Measurements from ENCODE around the gene MS4A18. TPM values are rescaled to one million over a fixed set of nuclear protein-coding genes. Genes with fewer than 3 reads are reported as not detected.

MS4A18 gene
- total RNA-seq, 1 donor from 2014 or later, result not detected

DNA sequence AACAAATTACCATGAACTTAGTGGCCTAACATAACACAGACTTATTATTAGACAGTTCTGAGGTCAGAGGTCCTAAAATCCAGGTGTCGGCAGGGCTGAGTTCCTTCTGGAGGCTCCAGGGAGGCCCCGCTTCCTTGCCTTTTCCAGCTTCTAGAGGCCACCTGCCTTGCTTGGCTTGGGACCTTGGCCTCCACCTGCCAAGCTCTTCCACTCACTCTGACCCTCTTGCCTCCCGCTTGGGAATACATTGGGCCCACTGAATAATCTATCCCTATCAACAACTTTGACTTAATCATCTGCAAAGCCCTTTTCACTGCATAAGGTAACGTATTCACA lies 57.4 kb downstream of the MS4A18 start:
- H3K27me3 ChIP-seq (ENCODE audit: control insufficient read depth in 3 of 3, insufficient read depth in 3 of 3, low read length in 3 of 3), result no peaks in the 10 kb centered on the region
- no peaks in the 10 kb centered on the region for H3K9me3 ChIP-seq (ENCODE audit: control insufficient read depth in 3 of 3, low read length in 3 of 3)
- H3K27ac ChIP-seq (ENCODE audit: low read depth, low read length), result no peak overlapping the region
- H3K9ac ChIP-seq (ENCODE audit: low read depth in 1 of 3, low read length in 3 of 3), result no peak overlapping the region
- no peaks in the 10 kb centered on the region for H3K36me3 ChIP-seq (ENCODE audit: control insufficient read depth in 3 of 3, insufficient read depth in 3 of 3, low read length in 3 of 3)
- H3K4me1 ChIP-seq (ENCODE audit: control insufficient read depth in 3 of 3, insufficient read depth in 3 of 3, low read length in 3 of 3), result peaks cover 6 to 14% (median 10%) of the 10 kb centered on the region in 3 donors
- H3K4me3 ChIP-seq (ENCODE audit: low read length in 3 of 3), result no peak overlapping the region

DNA sequence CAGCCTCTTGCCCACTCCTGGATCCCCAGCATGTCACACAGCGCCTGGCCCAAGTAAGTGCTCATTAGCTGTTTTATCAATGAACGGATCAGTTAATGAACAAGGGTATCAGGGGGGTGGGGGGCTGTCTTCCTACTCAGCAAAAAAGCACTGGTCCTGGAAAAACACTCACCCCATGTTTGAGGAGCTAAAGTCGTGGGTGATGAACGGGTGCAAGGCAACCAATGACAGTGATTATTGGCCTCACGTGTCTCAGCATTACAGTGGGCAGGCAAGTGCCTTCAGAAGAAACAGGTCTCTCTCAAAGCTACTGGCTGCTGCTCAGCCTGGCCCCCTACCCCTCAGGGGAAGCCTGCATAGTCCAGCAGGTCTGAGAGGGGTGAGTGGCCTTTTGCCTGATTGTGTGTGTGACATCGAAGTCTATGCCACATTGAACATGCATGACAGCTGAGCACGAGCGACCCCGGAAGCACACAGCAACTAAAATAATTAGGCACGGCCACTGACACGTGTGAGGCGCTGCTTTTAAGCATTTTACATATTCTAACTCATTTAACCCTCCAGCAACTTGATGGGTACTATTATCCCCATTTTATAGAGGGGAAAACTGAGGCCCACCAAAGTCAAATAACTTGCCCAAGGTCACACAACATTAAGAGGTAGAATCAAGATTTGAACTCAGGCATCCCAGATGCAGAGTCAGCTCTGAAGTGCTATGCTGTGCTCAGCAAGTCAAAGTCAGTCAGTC lies 58.0 kb downstream of the MS4A18 start:
- Histone ChIP-seq H3K27me3 (ENCODE audit: control insufficient read depth in 3 of 3, insufficient read depth in 3 of 3, low read length in 3 of 3) (no peaks in the 10 kb centered on the region), H3K4me1 (ENCODE audit: control insufficient read depth in 3 of 3, insufficient read depth in 3 of 3, low read length in 3 of 3) (peaks cover 9 to 15% (median 11%) of the 10 kb centered on the region in 3 donors), H3K36me3 (ENCODE audit: control insufficient read depth in 3 of 3, insufficient read depth in 3 of 3, low read length in 3 of 3) (no peaks in the 10 kb centered on the region), H3K9me3 (ENCODE audit: control insufficient read depth in 3 of 3, low read length in 3 of 3) (no peaks in the 10 kb centered on the region), H3K4me3 (ENCODE audit: low read length in 3 of 3) (no peak overlapping the region), H3K27ac (ENCODE audit: low read depth, low read length) (no peak overlapping the region), H3K9ac (ENCODE audit: low read depth in 1 of 3, low read length in 3 of 3) (no peak overlapping the region)

DNA sequence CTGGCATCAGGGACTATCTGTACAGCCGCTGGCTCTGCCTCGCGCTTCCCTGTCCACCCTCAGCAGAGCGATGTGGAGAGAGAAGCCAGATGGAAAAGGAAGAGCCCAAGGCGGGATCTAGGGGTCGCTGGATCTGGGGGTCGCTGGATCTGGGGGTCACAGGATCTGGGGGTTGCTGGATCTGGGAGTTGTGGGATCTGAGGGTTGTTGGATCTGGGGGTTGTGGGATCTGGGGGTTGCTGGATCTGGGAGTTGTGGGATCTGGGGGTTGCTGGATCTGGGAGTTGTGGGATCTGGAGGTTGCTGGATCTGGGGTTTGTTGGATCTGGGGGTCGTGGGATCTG lies 58.6 kb downstream of the MS4A18 start:
- Histone ChIP-seq H3K4me3 (ENCODE audit: low read length in 3 of 3) (no peak overlapping the region), H3K27me3 (ENCODE audit: control insufficient read depth in 3 of 3, insufficient read depth in 3 of 3, low read length in 3 of 3) (no peaks in the 10 kb centered on the region), H3K27ac (ENCODE audit: low read depth, low read length) (no peak overlapping the region), H3K4me1 (ENCODE audit: control insufficient read depth in 3 of 3, insufficient read depth in 3 of 3, low read length in 3 of 3) (peaks cover 9 to 15% (median 11%) of the 10 kb centered on the region in 3 donors), H3K9me3 (ENCODE audit: control insufficient read depth in 3 of 3, low read length in 3 of 3) (no peaks in the 10 kb centered on the region), H3K36me3 (ENCODE audit: control insufficient read depth in 3 of 3, insufficient read depth in 3 of 3, low read length in 3 of 3) (no peaks in the 10 kb centered on the region), H3K9ac (ENCODE audit: low read depth in 1 of 3, low read length in 3 of 3) (no peak overlapping the region)

DNA sequence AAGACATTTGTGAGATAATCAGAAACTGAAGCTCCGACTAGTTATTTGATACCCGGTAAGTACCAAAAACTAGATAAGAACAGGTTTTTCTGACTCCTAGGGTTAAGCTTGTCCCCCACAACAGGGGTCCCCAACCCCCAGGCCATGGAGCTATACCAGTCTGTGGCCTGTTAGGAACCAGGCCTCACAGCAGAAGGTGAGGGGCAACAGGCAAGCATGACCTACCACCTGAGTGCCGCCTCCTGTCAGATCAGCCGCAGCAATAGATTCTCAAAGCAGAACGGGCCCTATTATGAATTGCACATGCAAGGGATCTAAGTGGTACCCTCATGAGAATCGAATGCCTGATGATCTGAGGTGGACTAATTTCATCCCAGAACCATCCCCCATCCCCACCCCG lies 59.4 kb downstream of the MS4A18 start:
- H3K4me3 ChIP-seq (ENCODE audit: low read length in 3 of 3), result no peak overlapping the region
- H3K9me3 ChIP-seq (ENCODE audit: control insufficient read depth in 3 of 3, low read length in 3 of 3), result no peaks in the 10 kb centered on the region
- no peak overlapping the region for H3K27ac ChIP-seq (ENCODE audit: low read depth, low read length)
- H3K36me3 ChIP-seq (ENCODE audit: control insufficient read depth in 3 of 3, insufficient read depth in 3 of 3, low read length in 3 of 3), result no peaks in the 10 kb centered on the region
- peaks cover 9 to 20% (median 17%) of the 10 kb centered on the region in 3 donors for H3K4me1 ChIP-seq (ENCODE audit: control insufficient read depth in 3 of 3, insufficient read depth in 3 of 3, low read length in 3 of 3)
- no peaks in the 10 kb centered on the region for H3K27me3 ChIP-seq (ENCODE audit: control insufficient read depth in 3 of 3, insufficient read depth in 3 of 3, low read length in 3 of 3)
- H3K9ac ChIP-seq (ENCODE audit: low read depth in 1 of 3, low read length in 3 of 3), result no peak overlapping the region

DNA sequence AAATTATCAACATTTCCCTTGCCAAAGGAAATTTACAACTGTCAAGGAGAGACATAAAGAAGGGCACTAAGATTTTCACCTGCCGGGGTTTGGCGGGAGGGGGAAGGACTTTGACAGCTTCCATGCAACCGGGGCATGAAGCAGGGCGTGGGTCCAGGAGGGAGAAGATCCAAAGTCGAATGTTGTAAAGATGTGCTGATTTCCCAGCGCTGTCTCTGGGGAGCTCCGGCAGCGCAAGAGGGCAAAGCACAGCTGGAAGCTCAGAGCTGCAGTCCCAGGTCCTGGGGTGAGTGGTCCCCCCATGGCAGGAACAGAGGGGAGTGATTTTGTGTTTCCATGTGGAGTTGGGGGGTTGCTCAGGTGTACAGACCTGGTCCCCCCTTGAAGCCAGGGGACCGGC lies 60.6 kb downstream of the MS4A18 start, which contains the start of gene MS4A10:
MS4A10 (plus strand) TSS at position 198 of the 400 bp plus-strand sequence. CDS start 5,003 bp downstream, outside the sequence.
- Histone ChIP-seq H3K9me3 (ENCODE audit: control insufficient read depth in 3 of 3, low read length in 3 of 3) (no peaks in the 10 kb centered on the region), H3K27ac (ENCODE audit: low read depth, low read length) (no peak within 1 kb of the TSS), H3K4me1 (ENCODE audit: control insufficient read depth in 3 of 3, insufficient read depth in 3 of 3, low read length in 3 of 3) (peaks cover 9 to 20% (median 17%) of the 10 kb centered on the region in 3 donors), H3K4me3 (ENCODE audit: low read length in 3 of 3) (no peak within 1 kb of the TSS), H3K9ac (ENCODE audit: low read depth in 1 of 3, low read length in 3 of 3) (peak within 1 kb of the TSS in 1 of 3 donors; percentile 1), H3K36me3 (ENCODE audit: control insufficient read depth in 3 of 3, insufficient read depth in 3 of 3, low read length in 3 of 3) (no peaks in the 10 kb centered on the region), H3K27me3 (ENCODE audit: control insufficient read depth in 3 of 3, insufficient read depth in 3 of 3, low read length in 3 of 3) (no peaks in the 10 kb centered on the region)

DNA sequence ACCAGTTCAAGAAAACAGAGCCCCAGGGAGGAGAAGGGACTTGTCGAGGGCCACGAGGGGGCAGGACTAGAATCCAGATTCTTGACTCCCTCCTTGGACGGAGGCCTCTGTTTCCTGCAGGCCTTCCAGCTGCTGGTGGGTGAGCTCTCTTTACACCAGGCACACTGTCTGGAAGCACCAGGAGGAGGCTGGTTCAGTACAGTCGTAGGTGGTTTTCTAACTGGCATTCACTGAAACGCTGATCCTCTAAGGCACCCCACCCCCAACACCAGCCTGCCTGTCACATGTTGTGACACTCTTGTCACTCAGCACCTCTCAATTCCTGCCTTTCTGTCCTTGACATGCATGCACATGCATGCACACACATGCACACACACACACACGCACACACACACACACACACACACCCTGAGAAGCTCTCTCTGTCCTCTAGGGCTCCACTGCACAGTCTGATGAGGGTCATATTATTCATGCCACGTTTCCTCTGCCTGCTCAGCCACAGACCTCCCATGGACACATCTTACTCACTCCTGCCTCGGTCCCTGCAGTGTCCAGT lies 61.4 kb downstream of the MS4A18 start:
- no peaks in the 10 kb centered on the region for H3K9me3 ChIP-seq (ENCODE audit: control insufficient read depth in 3 of 3, low read length in 3 of 3)
- H3K9ac ChIP-seq (ENCODE audit: low read depth in 1 of 3, low read length in 3 of 3), result no peak overlapping the region
- H3K27ac ChIP-seq (ENCODE audit: low read depth, low read length), result no peak overlapping the region
- H3K36me3 ChIP-seq (ENCODE audit: control insufficient read depth in 3 of 3, insufficient read depth in 3 of 3, low read length in 3 of 3), result no peaks in the 10 kb centered on the region
- no peak overlapping the region for H3K4me3 ChIP-seq (ENCODE audit: low read length in 3 of 3)
- H3K27me3 ChIP-seq (ENCODE audit: control insufficient read depth in 3 of 3, insufficient read depth in 3 of 3, low read length in 3 of 3), result no peaks in the 10 kb centered on the region
- peaks cover 9 to 20% (median 17%) of the 10 kb centered on the region in 3 donors for H3K4me1 ChIP-seq (ENCODE audit: control insufficient read depth in 3 of 3, insufficient read depth in 3 of 3, low read length in 3 of 3)

DNA sequence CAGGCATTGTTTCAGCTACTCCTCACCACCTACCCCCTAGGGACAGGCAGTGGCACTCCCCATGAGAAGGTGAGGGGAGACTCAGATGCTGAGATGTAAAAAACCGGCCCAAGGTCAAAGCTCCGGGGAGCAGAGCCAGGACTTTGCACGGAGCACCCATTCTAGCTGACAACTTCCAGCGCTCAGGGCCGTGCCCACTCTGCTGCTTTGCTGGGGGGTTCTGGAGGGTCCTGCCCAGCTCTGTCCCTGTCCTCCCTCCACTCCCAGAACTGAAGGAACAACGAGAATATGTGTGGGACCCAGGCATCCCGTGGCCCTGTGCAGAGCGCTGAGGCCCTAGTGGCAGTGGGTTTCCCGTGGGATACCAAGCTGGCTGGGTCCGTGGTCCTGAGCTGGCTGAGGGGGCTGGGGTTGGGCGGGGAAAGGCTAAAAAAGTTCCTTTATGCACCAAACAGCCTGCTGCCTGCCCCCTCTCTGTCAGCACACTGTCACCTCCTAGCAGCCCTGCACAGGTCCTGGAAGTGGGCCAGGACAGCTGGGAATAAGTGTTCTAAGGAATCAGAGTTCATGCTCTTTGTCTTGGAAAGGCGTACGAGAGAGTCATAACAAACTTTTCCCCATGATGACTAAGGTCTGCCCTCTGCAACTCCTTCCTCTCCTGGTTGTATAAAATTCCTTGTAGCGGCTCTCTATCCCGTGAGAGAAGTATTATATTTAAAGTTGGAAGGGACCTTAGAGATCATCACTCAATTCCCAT lies 62.5 kb downstream of the MS4A18 start:
- no peak overlapping the region for H3K4me3 ChIP-seq (ENCODE audit: low read length in 3 of 3)
- no peak overlapping the region for H3K9ac ChIP-seq (ENCODE audit: low read depth in 1 of 3, low read length in 3 of 3)
- H3K36me3 ChIP-seq (ENCODE audit: control insufficient read depth in 3 of 3, insufficient read depth in 3 of 3, low read length in 3 of 3), result no peaks in the 10 kb centered on the region
- no peaks in the 10 kb centered on the region for H3K9me3 ChIP-seq (ENCODE audit: control insufficient read depth in 3 of 3, low read length in 3 of 3)
- no peaks in the 10 kb centered on the region for H3K27me3 ChIP-seq (ENCODE audit: control insufficient read depth in 3 of 3, insufficient read depth in 3 of 3, low read length in 3 of 3)
- H3K4me1 ChIP-seq (ENCODE audit: control insufficient read depth in 3 of 3, insufficient read depth in 3 of 3, low read length in 3 of 3), result peaks cover 9 to 20% (median 17%) of the 10 kb centered on the region in 3 donors
- no peak overlapping the region for H3K27ac ChIP-seq (ENCODE audit: low read depth, low read length)

DNA sequence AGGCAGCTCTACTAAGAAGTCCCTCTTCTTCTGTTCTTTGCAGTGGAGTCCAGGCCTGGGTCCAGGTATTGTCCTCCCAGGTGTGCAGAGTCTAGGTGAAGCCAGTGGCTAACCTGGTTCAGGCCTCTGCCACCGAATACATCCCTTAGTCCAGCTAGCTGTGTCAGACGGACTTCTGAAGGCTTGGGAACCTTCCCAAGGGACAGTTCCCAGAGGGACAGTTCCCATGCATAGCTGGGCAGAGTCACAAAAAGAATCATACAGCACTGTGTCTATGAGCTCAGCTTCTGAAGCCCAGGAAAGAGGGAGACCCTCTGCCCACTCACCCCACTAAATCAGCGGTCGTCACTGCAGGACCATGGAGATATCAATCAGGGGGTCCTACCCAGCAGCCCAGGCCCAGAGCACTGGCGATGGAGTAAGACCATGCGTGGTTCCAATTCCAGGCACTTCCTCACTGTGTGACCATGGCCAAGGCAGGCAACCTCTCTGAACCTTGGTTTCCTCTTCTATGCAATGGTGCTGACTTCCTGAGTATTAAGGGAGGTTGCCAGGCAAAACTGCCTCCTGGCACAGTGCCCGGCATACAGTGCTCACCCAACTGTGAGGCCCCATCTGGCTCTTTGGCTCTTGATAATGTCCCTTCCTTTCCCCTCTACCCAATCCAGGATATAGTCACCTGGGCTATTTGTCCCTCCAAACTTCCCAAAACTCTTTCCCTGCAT lies 64.0 kb downstream of the MS4A18 start:
- Histone ChIP-seq H3K9me3 (ENCODE audit: control insufficient read depth in 3 of 3, low read length in 3 of 3) (no peaks in the 10 kb centered on the region), H3K4me3 (ENCODE audit: low read length in 3 of 3) (no peak overlapping the region), H3K36me3 (ENCODE audit: control insufficient read depth in 3 of 3, insufficient read depth in 3 of 3, low read length in 3 of 3) (no peaks in the 10 kb centered on the region), H3K9ac (ENCODE audit: low read depth in 1 of 3, low read length in 3 of 3) (no peak overlapping the region), H3K27me3 (ENCODE audit: control insufficient read depth in 3 of 3, insufficient read depth in 3 of 3, low read length in 3 of 3) (no peaks in the 10 kb centered on the region), H3K4me1 (ENCODE audit: control insufficient read depth in 3 of 3, insufficient read depth in 3 of 3, low read length in 3 of 3) (peaks cover 9 to 20% (median 17%) of the 10 kb centered on the region in 3 donors), H3K27ac (ENCODE audit: low read depth, low read length) (no peak overlapping the region)

DNA sequence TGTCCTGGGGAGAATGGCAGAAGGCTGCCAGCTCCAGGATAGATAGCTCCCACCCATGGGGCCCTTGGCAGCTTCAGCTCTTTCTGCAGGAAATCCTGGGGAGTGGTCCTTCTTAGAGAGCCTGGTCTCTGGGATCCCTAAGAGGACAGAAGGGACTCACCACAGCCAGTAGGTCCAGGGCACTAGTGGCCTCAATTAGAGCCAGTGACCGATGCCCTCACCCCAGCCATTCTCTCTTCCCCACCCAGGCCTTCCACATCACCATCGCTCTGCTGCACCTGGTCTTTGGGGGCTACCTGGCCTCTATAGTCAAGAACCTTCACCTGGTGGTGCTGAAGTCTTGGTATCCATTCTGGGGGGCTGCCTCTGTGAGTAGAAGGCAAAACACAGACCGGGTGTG lies 66.2 kb downstream of the MS4A18 start:
- Histone ChIP-seq H3K36me3 (ENCODE audit: control insufficient read depth in 3 of 3, insufficient read depth in 3 of 3, low read length in 3 of 3) (no peaks in the 10 kb centered on the region), H3K9me3 (ENCODE audit: control insufficient read depth in 3 of 3, low read length in 3 of 3) (no peaks in the 10 kb centered on the region), H3K4me3 (ENCODE audit: low read length in 3 of 3) (no peak overlapping the region), H3K27me3 (ENCODE audit: control insufficient read depth in 3 of 3, insufficient read depth in 3 of 3, low read length in 3 of 3) (no peaks in the 10 kb centered on the region), H3K9ac (ENCODE audit: low read depth in 1 of 3, low read length in 3 of 3) (no peak overlapping the region), H3K27ac (ENCODE audit: low read depth, low read length) (no peak overlapping the region), H3K4me1 (ENCODE audit: control insufficient read depth in 3 of 3, insufficient read depth in 3 of 3, low read length in 3 of 3) (peaks cover 9 to 18% (median 16%) of the 10 kb centered on the region in 3 donors)
